ENCODE data around the gene MRPL1. TPM values are rescaled to one million over a fixed set of nuclear protein-coding genes. Genes with fewer than 3 reads are reported as not detected.
A peak's percentile ranks its signal among the peaks of the same experiment; 100 is the strongest.

MRPL1 gene
- polyA plus RNA-seq, 1 donor (not counting 4 experiments of a cell fraction or from before 2014, with no cell fraction given) = 71.4 TPM

DNA sequence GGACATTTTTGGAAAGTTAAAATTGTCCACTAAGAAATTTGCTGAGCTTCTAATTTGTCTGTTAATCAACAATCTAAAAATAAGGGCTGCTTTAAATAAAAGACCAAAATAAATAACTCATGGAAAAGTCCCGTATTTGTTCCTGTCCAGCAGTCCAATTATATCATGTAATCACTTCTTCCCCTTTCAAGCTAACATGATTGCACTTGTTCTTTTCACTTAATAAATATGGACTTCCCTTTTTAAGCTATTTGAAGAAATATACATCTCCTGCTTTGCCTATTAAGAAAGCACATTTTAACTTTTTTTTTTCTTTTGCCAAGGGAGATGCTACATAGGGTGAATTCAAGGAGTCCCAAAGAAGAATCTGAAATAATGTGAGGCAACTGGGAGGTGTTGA lies 138.9 kb downstream of the MRPL1 start:
- Histone ChIP-seq H3K4me2 (ENCODE audit: control insufficient read depth, extremely low read depth, insufficient read depth, low read depth, low read length) (no peak overlapping the region), H4K20me1 (ENCODE audit: control insufficient read depth, extremely low read depth, insufficient read depth, low read length) (no peaks in the 10 kb centered on the region), H3K9me3 (ENCODE audit: control insufficient read depth, low read depth, low read length) (no peaks in the 10 kb centered on the region), H3K27ac (ENCODE audit: control insufficient read depth, insufficient read depth, low read length) (no peak overlapping the region), H3K79me2 (ENCODE audit: control insufficient read depth, insufficient read depth, low read length) (no peaks in the 10 kb centered on the region), H3K27me3 (ENCODE audit: control insufficient read depth, extremely low read depth, insufficient read depth, low read length) (no peaks in the 10 kb centered on the region), H3K9me1 (ENCODE audit: control insufficient read depth, extremely low read depth, insufficient read depth, low read length) (no peaks in the 10 kb centered on the region), H3K9ac (ENCODE audit: control insufficient read depth, extremely low read depth, insufficient read depth, low read length) (no peak overlapping the region), H3K4me1 (ENCODE audit: control insufficient read depth, extremely low read depth, insufficient read depth, low read length) (peaks cover 7% of the 10 kb centered on the region), H3K4me3 (ENCODE audit: control insufficient read depth in 2 of 3, extremely low read depth in 1 of 3, insufficient read depth in 2 of 3, low read depth in 1 of 3, low read length in 3 of 3) (no peak overlapping the region), H3K36me3 (ENCODE audit: control insufficient read depth in 2 of 2, extremely low read depth in 1 of 2, insufficient read depth in 2 of 2, low read length in 2 of 2) (no peaks in the 10 kb centered on the region), H2AFZ (ENCODE audit: control insufficient read depth, low read length) (no peak overlapping the region)
- dilution Hi-C loops (cut with MboI; ENCODE audit: extremely low pct_ligation_motif_present, low sequenced_read_pairs) = no loop called here
- FAIRE-seq (no peak), DNase-seq (ENCODE audit: low read depth, low spot score) (no peak)
- TF ChIP-seq, protein P1, sequence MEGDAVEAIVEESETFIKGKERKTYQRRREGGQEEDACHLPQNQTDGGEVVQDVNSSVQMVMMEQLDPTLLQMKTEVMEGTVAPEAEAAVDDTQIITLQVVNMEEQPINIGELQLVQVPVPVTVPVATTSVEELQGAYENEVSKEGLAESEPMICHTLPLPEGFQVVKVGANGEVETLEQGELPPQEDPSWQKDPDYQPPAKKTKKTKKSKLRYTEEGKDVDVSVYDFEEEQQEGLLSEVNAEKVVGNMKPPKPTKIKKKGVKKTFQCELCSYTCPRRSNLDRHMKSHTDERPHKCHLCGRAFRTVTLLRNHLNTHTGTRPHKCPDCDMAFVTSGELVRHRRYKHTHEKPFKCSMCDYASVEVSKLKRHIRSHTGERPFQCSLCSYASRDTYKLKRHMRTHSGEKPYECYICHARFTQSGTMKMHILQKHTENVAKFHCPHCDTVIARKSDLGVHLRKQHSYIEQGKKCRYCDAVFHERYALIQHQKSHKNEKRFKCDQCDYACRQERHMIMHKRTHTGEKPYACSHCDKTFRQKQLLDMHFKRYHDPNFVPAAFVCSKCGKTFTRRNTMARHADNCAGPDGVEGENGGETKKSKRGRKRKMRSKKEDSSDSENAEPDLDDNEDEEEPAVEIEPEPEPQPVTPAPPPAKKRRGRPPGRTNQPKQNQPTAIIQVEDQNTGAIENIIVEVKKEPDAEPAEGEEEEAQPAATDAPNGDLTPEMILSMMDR (optimal IDR thresholded peaks at IDR 0.05 in 1 of 3, IDR thresholded peaks at IDR 0.05 in 1 of 3, conservative IDR thresholded peaks at IDR 0.05 in 1 of 3; ENCODE audit: extremely low read depth in 1 of 3, insufficient read depth in 2 of 3, low read length in 3 of 3) = no peak
- no peak for TF ChIP-seq EZH2 (IDR thresholded peaks at IDR 0.05; ENCODE audit: low read length)

DNA sequence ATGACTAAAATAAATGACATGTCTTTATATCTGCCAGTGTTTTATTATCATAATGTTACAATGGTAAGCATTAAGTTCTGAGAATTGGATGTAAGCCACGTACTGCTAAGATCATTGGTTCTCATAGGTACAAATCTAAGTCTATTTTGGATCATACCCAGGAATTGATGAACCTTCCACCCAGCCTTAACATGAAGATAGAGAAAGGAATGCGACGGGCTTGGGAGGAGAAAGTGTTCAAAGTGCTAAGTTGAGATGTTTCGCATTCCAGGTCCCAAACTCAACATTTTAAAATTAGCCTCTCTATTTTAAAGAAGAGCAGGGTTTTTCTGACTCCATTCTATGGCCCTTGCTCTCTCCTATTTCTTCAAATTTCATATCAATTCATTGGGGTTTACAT lies 139.6 kb downstream of the MRPL1 start:
- dilution Hi-C loops (cut with MboI; ENCODE audit: extremely low pct_ligation_motif_present, low sequenced_read_pairs) = no loop called here
- no peak overlapping the region for H3K9ac ChIP-seq (ENCODE audit: control insufficient read depth, extremely low read depth, insufficient read depth, low read length)
- FAIRE-seq = peak; percentile 43

More for the DNA sequence above, 139.6 kb downstream of the MRPL1 start:
- H3K4me3 ChIP-seq (ENCODE audit: control insufficient read depth in 2 of 3, extremely low read depth in 1 of 3, insufficient read depth in 2 of 3, low read depth in 1 of 3, low read length in 3 of 3) = no peak overlapping the region
- H2AFZ ChIP-seq (ENCODE audit: control insufficient read depth, low read length) = peak overlapping the region; percentile 15
- no peak overlapping the region for H3K27ac ChIP-seq (ENCODE audit: control insufficient read depth, insufficient read depth, low read length)
- TF ChIP-seq, protein P1 (optimal IDR thresholded peaks at IDR 0.05 in 1 of 3, IDR thresholded peaks at IDR 0.05 in 1 of 3, conservative IDR thresholded peaks at IDR 0.05 in 1 of 3; ENCODE audit: extremely low read depth in 1 of 3, insufficient read depth in 2 of 3, low read length in 3 of 3) = no peak
- TF ChIP-seq EZH2 (IDR thresholded peaks at IDR 0.05; ENCODE audit: low read length) = no peak
- H3K4me1 ChIP-seq (ENCODE audit: control insufficient read depth, extremely low read depth, insufficient read depth, low read length) = peaks cover 7% of the 10 kb centered on the region
- H3K9me1 ChIP-seq (ENCODE audit: control insufficient read depth, extremely low read depth, insufficient read depth, low read length) = no peaks in the 10 kb centered on the region
- H3K9me3 ChIP-seq (ENCODE audit: control insufficient read depth, low read depth, low read length) = no peaks in the 10 kb centered on the region
- H3K4me2 ChIP-seq (ENCODE audit: control insufficient read depth, extremely low read depth, insufficient read depth, low read depth, low read length) = no peak overlapping the region
- no peak for DNase-seq (ENCODE audit: low read depth, low spot score)
- H3K27me3 ChIP-seq (ENCODE audit: control insufficient read depth, extremely low read depth, insufficient read depth, low read length) = no peaks in the 10 kb centered on the region
- no peaks in the 10 kb centered on the region for H3K36me3 ChIP-seq (ENCODE audit: control insufficient read depth in 2 of 2, extremely low read depth in 1 of 2, insufficient read depth in 2 of 2, low read length in 2 of 2)
- no peaks in the 10 kb centered on the region for H3K79me2 ChIP-seq (ENCODE audit: control insufficient read depth, insufficient read depth, low read length)
- no peaks in the 10 kb centered on the region for H4K20me1 ChIP-seq (ENCODE audit: control insufficient read depth, extremely low read depth, insufficient read depth, low read length)

Small RNA genes lying within 50 kb of the gene (small RNA-seq; reads per million reads assigned to genes)
- 0 reads per million in 3 experiments for gene AC112225.1 (ENCODE audit: insufficient read length in 3 of 3, low read depth in 3 of 3, low replicate concordance in 1 of 3)

Other genes with a start within 250 kb of the MRPL1 start
- gene CNOT6L, start 43.5 kb upstream of the MRPL1 start, polyA plus RNA-seq = 6.5 to 12.0 TPM (median 9.5 TPM) in 3 replicates
- 3.4 to 4.1 TPM (median 3.5 TPM) in 3 replicates for gene FRAS1, start 194.5 kb downstream of the MRPL1 start, polyA plus RNA-seq